HG03066 (cell line): Measurements from ENCODE around the gene NAA80.
"Not testable (repeated sequence)": the region's sequence is repeated elsewhere in the genome, so short reads cannot be mapped to it uniquely, and the experiment has no call there.

Experiments used
- ATAC-seq: cut with Tn5 transposase; IDR thresholded peaks from one replicate; pipeline ENCODE4 v1.9.1; 2021; ENCODE audit warnings: low read depth; ENCODE audit not compliant: unreplicated experiment

The NAA80 gene

GRCh38 chr3:50293079-50293801 lies 6.0 kb downstream of the NAA80 start:
- ATAC-seq = no peak

GRCh38 chr3:50292159-50293078 lies 6.8 kb downstream of the NAA80 start, which contains the start of gene IFRD2:
Gene IFRD2, minus strand, starts transcription at chr3:50292429. Its CDS starts 155 bp downstream, at chr3:50292274.
- ATAC-seq = peak; percentile 97

- no peak for ATAC-seq
Observed at GRCh38 chr3:50290161-50290641, 9.0 kb downstream of the NAA80 start.

- no peak for ATAC-seq
Observed at GRCh38 chr3:50289130-50289529, 10.1 kb downstream of the NAA80 start.

GRCh38 chr3:50288387-50289007 lies 10.7 kb downstream of the NAA80 start:
- no peak for ATAC-seq

- ATAC-seq = no peak
Observed at GRCh38 chr3:50287262-50287661, 11.9 kb downstream of the NAA80 start.

GRCh38 chr3:50286322-50287227 lies 12.6 kb downstream of the NAA80 start:
- ATAC-seq = no peak

- ATAC-seq = not testable (repeated sequence)
Observed at GRCh38 chr3:50284121-50284520, 15.1 kb downstream of the NAA80 start.

- ATAC-seq = no peak
Observed at GRCh38 chr3:50279255-50280016, 19.8 kb downstream of the NAA80 start.

GRCh38 chr3:50278880-50279224 lies 20.4 kb downstream of the NAA80 start, which contains the start of gene LSMEM2:
Gene LSMEM2, plus strand, starts transcription at chr3:50279087. Its CDS starts 27 bp downstream, at chr3:50279114.
- ATAC-seq = no peak

GRCh38 chr3:50278123-50278879 lies 20.9 kb downstream of the NAA80 start:
- no peak for ATAC-seq

- no peak for ATAC-seq
Observed at GRCh38 chr3:50276762-50277101, 22.5 kb downstream of the NAA80 start.

- no peak for ATAC-seq
Observed at GRCh38 chr3:50275996-50276761, 23.0 kb downstream of the NAA80 start.

GRCh38 chr3:50275141-50275995 lies 23.8 kb downstream of the NAA80 start:
- ATAC-seq = no peak

GRCh38 chr3:50274371-50275104 lies 24.7 kb downstream of the NAA80 start:
- ATAC-seq = no peak

GRCh38 chr3:50273689-50274065 lies 25.5 kb downstream of the NAA80 start:
- no peak for ATAC-seq
